Activated CD4-positive, alpha-beta T cell treated with anti-CD3 and anti-CD28 coated beads, Interleukin-2, amount 50 U/mL, for 4 hours (primary cell): ENCODE measurements around the gene VPS11.

Experiments used
- DNase-seq, 2 experiments: peaks; one replicate each; pipeline ENCODE4 v3.0.0-alpha.2; 2020

Gene VPS11

GRCh38 chr11:119106564-119107537, 39.2 kb downstream of the VPS11 start, which contains the start of gene C2CD2L:
Gene C2CD2L (plus strand): TSS chr11:119107344. CDS start chr11:119107742, 398 bp downstream.
- peak; percentile 81 to 85 for DNase-seq

- DNase-seq, result no peak
These were observed 40.0 kb downstream of the VPS11 start for GRCh38 chr11:119107538-119108145.

DNA sequence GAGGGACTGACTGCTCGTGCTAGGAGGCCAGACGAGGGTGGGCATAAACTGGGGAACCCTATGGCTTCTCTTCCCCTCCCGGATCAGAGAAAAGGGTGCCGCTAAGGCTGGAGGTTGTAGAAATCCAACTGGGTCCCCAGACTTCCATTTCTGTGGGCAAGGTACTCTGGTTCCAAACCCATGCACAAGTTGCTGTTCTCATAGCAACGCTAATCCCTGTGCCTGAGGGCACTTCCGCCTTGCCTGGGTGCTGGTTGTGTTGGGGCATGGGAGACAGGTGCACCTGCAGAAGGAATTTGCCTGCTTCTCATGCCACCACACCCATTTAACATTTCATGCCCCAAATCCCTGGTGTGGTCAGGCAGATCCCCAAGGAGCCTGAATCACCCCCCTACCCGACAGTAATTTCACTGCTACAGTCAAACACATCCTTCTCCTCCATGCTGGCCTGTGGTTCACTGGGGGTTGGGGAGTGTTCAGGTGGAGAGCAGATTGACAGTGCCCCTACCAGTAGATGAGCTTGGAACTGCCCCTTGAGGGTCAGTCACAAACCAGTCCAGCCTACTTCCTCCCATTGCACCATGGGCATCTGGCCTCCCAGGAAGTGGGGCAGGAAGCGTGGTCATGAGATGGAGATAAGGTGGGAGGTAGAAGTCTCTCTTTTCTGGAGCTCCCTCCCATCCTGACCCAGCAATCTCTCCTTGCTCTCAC, 40.7 kb downstream of the VPS11 start:
- no peak for DNase-seq

DNA sequence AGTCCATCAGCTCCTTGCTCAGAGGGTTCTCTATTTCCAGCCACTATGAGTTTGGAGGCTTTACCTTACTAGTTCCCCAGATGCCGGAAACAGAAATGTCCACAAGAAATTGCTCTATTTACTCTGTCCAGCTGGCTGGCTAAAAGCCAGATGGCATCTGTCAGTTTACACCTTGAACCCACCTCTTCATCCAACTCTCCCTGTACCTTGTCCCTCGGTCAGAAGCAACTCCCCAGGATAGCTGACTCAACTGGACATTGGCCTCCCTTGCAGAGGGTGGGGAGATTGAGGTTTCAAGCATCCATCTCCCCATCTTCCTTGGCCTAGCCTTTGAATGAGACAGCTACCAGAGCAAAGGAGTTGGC, 41.2 kb downstream of the VPS11 start:
- no peak for DNase-seq

- no peak for DNase-seq
These were observed 42.2 kb downstream of the VPS11 start for GRCh38 chr11:119109843-119110242.

- DNase-seq, result no peak
These were observed 42.8 kb downstream of the VPS11 start for GRCh38 chr11:119110439-119110838.

GRCh38 chr11:119111361-119111925, 43.8 kb downstream of the VPS11 start:
- DNase-seq, result no peak

DNA sequence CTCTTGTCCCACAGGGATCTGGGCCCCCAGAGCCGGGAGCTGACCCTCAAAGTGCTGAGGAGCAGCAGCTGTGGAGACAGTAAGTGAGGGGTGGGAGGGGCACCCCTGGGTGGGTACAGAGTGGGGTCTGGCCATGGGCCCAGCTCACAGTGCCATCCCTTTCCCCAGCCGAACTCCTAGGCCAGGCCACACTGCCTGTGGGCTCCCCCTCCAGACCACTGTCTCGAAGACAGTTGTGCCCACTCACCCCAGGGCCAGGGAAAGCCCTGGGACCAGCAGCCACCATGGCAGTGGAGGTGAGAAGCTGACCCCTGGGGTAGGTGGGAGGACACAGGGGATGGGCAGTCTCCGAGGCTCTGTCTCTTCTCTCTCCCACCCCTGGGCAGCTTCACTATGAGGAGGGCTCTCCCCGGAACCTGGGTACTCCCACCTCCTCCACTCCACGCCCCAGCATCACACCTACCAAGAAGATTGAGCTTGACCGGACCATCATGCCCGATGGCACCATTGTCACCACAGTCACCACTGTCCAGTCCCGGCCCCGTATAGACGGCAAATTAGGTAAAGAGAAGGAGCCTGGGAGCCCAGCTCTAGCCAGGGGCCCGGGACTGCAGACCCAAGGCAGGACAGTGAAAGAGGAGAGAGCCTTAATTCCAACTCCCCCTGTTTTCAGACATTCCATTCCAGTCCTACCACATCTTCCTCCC, 44.8 kb downstream of the VPS11 start:
- no peak for DNase-seq

GRCh38 chr11:119113716-119114115, 46.1 kb downstream of the VPS11 start:
- no peak for DNase-seq

DNA sequence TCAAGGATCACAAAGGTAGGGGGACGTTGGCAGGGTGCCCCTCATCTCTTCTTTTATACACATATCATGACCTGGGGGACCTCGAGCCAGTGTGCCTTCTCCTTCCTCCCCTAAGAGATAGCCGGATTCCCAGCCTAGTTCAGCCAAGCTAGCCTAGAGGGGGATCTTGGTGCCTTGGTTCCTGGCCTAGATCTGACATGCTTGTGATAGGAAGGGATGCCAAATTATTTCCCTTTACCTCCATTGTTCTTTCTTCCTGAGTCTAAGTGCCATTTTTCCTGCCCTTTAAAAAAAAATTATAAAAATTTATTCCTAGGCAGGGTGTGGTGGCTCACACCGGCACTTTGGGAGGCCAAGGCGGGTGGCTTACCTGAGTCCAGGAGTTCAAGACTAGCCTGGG, 46.7 kb downstream of the VPS11 start:
- no peak for DNase-seq

DNA sequence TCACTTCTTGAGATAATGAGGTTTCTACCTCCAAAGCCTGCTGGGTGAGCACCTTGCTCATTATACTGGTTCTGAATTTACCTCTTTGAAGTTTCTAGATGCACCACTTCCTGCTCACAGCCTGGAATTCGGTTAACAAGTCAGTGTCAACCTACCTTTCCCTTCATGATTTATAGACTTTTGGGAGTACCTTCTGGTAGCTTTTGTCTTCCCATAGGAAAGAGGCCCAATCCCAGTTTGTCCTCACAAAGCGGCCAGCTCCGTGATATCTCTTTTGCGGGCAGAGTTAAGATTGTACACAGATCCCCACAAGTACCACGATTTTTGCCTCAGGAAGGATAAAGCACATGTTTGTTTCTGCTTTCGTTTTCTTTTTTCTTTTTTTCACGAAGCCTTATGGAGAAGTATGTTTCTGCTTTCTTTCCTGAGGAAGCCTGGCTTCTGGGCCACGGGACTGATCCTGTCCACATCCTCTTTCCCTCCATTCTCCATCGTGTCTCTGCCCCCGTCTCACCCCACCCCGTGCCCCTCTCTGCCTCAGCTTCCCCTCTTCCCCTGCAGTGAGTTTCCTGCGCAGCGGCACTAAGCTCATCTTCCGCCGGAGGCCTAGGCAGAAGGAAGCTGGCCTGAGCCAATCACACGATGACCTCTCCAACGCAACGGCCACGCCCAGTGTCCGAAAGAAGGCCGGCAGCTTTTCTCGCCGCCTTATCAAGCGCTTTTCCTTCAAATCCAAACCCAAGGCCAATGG, 48.0 kb downstream of the VPS11 start:
- DNase-seq, result no peak

DNA sequence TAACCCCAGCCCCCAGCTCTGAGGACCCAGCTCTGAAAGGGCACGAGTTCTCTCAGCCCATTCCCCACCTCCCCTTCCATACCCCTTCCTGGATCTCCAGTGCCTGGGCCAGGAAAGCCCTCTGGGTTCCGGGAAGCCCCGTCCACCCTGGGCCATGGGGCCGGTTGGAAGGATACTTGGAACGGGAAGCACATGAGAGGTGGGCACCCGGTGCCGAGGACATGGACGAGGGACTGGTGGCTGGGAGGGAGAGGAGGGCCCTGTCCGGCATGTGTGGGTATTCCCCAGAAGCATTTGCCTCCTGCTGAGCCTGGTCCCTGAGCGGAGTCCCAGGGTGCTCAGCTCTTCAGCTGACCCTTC, 48.6 kb downstream of the VPS11 start:
- no peak for DNase-seq

DNA sequence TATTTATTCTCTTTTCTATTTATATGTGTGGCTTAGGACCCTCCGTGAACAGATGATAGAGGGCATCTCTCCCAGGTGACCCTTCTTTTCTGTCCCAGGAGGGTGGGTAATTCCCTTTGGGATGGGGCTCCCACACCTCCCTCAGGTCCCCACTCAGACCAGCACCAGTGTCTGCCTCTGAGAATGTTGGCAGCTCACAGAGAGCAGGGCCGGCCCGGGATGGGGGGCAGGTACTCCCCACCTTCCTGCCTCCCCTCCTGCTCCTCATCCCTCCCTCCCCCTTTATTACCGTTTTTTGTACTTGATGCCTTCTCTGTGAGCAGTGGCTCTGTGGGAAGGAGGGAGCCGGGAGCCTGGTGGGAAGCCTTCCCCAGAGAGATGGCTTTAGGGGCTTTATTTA, 49.0 kb downstream of the VPS11 start:
- no peak for DNase-seq

DNA sequence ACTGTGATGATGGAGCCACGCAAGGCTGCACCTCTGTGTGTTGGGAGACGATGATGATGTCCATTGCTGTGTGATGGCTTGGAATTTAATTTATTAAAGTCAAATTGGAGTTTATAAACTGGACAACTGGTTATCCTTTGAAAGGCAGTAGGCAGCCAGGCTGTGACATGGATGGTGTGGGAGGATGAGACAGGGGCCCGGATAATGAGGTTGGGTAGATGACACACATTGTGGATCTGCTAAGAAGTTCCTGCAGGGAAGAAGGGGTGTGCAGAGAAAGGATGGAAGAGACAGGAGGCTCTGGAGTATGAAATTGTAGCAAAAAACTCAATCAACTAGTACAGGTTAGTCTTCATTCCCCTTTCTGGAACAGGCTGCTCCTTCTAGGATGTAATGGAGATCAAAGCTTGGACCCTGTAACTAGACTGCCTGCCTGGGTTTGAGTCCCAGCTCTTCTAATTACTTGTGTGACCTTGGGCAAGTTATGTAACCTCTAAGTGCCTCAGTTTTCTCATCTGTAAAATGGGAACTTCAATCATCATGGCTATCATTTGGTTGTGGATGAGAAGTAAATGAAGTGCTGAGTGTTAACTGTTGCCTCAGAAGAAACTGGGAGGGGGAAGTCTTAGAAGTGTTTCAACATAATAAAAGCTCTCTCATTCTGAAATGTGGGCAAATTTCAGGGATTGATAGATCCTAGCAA, 49.5 kb downstream of the VPS11 start:
- no peak for DNase-seq

- DNase-seq, result no peak
These were observed 50.6 kb downstream of the VPS11 start for GRCh38 chr11:119118227-119118626.

DNA sequence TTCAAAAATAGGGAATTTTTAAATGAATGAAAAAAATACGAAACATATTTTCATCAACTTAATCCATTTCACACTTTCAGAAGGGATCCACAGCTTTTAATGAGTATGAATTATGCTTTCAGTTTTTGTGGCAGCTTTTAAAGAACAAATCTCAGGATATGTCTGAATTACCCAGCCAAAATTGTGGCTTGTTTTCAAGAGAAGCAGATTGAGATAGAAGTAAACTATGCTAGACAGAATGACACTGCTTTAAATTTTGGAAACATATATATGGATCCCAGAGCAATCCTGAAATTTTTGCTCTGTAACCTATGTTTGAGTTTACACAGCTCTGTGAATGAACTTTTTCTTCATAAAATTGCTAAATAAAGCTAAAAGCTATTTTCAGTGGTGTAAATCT, 51.3 kb downstream of the VPS11 start:
- no peak for DNase-seq

- no peak for DNase-seq
These were observed 53.0 kb downstream of the VPS11 start for GRCh38 chr11:119120639-119121007.

DNA sequence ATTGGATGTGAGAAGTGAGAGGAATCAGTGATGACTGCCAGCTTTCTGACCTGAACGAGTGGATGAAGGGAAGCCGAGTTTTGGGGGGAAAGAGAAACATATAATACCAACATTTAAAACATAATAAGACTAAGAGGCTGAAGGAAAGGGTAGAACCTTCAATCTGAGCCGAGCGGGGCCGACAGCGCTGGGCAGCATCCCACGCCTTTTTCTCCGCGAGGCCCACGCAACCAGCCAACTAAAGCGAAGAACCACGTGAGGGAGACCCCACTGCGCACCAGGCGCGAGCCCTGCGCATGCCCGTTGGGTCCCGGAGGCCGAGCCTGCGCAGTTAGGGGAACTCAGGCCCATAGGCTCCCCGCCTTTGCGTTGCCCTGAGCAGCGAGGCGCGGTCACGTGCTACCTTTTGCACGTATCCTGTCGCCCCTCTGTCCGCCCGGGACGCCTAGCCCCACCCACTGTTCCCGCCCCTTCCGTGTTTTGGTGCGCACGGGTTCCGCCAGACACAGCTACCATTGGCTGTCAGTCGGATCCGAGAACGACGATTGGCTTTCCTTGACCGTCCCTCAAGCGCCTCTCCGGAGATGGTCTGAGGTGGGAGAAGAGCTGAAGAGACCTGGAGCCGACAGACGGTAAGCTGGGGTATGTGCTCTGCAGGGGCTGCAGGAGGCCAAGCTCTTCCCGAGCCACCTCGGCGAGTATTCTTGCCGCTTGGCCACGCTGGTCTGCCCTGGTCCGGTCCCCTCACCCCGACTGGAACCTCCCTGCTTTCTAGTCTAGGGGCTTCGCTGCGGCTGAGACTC, 53.6 kb downstream of the VPS11 start, which contains the start of gene HINFP:
TSS of gene HINFP (plus strand) at position 573 of the 803 bp plus-strand sequence. CDS start 5,365 bp downstream, outside the sequence.
- peak; percentile 100 for DNase-seq

GRCh38 chr11:119121811-119122124, 54.1 kb downstream of the VPS11 start:
- DNase-seq, result peak in 1 of 2 experiments; percentile 36

DNA sequence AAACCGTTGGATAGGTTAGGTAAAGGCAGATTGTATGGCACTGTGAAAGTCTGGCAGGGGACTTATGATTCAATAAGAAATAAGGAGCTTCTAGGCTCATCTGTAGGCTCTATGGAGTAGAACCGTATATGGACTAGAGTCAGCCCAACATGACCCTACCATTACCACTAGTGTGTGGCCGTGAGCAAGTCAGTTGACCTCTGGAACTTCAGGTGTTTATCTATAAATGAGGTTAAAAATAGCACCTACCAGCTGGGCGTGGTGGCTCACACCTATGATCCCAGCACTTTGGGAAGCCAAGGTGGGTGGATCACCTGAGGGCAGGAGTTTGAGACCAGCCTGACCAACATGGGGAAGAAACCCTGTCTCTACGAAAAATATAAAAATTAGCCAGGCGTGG, 58.2 kb downstream of the VPS11 start:
- no peak for DNase-seq
